Left lung (tissue), 14 donors: Measurements from ENCODE around the gene MYO5A. TPM values are rescaled to one million over a fixed set of nuclear protein-coding genes. Genes with fewer than 3 reads are reported as not detected.
"Not testable (repeated sequence)": the region's sequence is repeated elsewhere in the genome, so short reads cannot be mapped to it uniquely, and the experiment has no call there.

Source experiments
- ATAC-seq: fragments of 200-7000 bp; cut with Tn5 transposase; one replicate; pipeline ENCODE4 v1.9.1; 2020; ENCODE audit warnings: moderate library complexity
- DNase-seq, 4 donors: peaks; one replicate each; pipeline ENCODE4 v3.0.0-alpha.2; 2013 to 2020
- H3K27ac ChIP-seq, 2 donors: fragments of 200-600 bp; sonication (generic) in 1 of 2; one replicate each; pipeline versions ENCODE4 v1.5.0 to v1.8.0; 2020 to 2021
- H3K27me3 ChIP-seq, 2 donors: fragments of 200-600 bp; sonication (generic) in 1 of 2; one replicate each; pipeline versions ENCODE4 v1.5.0 to v1.8.0; 2020 to 2021
- H3K36me3 ChIP-seq, 2 donors: fragments of 200-600 bp; sonication (generic) in 1 of 2; one replicate each; pipeline versions ENCODE4 v1.5.0 to v1.8.0; 2020 to 2021
- H3K4me1 ChIP-seq, 2 donors: fragments of 200-600 bp; one replicate each; pipeline ENCODE4 v1.8.0; 2021
- H3K4me3 ChIP-seq, 2 donors: fragments of 200-600 bp; sonication (generic) in 1 of 2; one replicate each; pipeline versions ENCODE4 v1.5.0 to v1.8.0; 2020 to 2021; ENCODE audit warnings: mild to moderate bottlenecking in 1 of 2
- H3K9me3 ChIP-seq, 2 donors: fragments of 200-600 bp; sonication (generic) in 1 of 2; one replicate each; pipeline versions ENCODE4 v1.5.0 to v1.8.0; 2020 to 2021
- CTCF ChIP-seq, 2 donors: fragments of 200-600 bp; sonication (generic) in 1 of 2; IDR thresholded peaks; one replicate each; pipeline versions ENCODE4 v1.5.0 to v1.8.0; 2021; ENCODE audit warnings: antibody characterized with exemption in 2 of 2
- intact Hi-C, 2 donors: fragments of 100-400 bp; cut with DNase I; formaldehyde crosslinking; loops; one replicate each; pipeline versions ENCODE4 v1.11.2 to v1.14.2; 2022
- long read RNA-seq, 12 donors: library from polyadenylated mRNA in 2 of 12; unstranded in 2 of 12; transcript quantifications; one replicate each; pipeline ENCODE4 v2.0.0 and lab custom pipeline, GENCODE V29; 2019 to 2026
- polyA plus RNA-seq, 6 donors: library from polyadenylated mRNA; unstranded; fragments of 120-200 nt; gene quantifications; one replicate each; pipeline ENCODE4 v1.2.1, GENCODE V29; 2013; ENCODE audit not compliant: insufficient read length in 6 of 6
- total RNA-seq, 2 donors: library from RNA; stranded (reverse); fragmentation: NEBNext Ultra II Directional; extraction: Animal tissue kit (Norgen Biotek cat#: 25700); gene quantifications; one replicate each; pipeline ENCODE4 v1.2.1, GENCODE V29; 2021
- donor health status: DM: no; HTN: yes; CAD: no.
- donor health status: DM: no; HTN: no; CAD: no.

The MYO5A gene
- total RNA-seq (10 to 100 TPM; 21.8 to 33.4 TPM), polyA plus RNA-seq (10 to 100 TPM; 31.0 to 46.3 (median 39.1) TPM)
- long read RNA-seq, donor 1: 0 reads
- long read RNA-seq, donor 2: 0 reads
- long read RNA-seq, donor 3: 0 reads
- long read RNA-seq, donor 4, partial matches to known transcripts: 1 of 1 reads
- long read RNA-seq, donor 4, other reads (novel, unspliced or antisense): 0 of 1 reads
- long read RNA-seq, donor 5: 0 reads
- long read RNA-seq, donor 6: 0 reads
- long read RNA-seq, donor 7: 0 reads
- long read RNA-seq, donor 8: 0 reads
- long read RNA-seq, donor 9: 0 reads
- long read RNA-seq, donor 10, partial matches to known transcripts: 1 of 1 reads
- long read RNA-seq, donor 10, other reads (novel, unspliced or antisense): 0 of 1 reads
- long read RNA-seq, donor 11: 0 reads
- long read RNA-seq, donor 12: 0 reads

GRCh38 chr15:52528564-52529340, at the start of gene MYO5A:
MYO5A (minus strand) TSS chr15:52528880; CDS start chr15:52528806, 74 bp downstream.
- no peaks in the 10 kb centered on the region for H3K9me3 ChIP-seq
- peak within 1 kb of the TSS; percentile 81 to 88 for H3K4me3 ChIP-seq
- H3K27ac ChIP-seq: peak within 1 kb of the TSS; percentile 51 to 87
- H3K36me3 ChIP-seq: no peaks in the 10 kb centered on the region
- intact Hi-C loops: no loop called here
- DNase-seq: peak; percentile 42 to 95 (median 70)
- ATAC-seq: peak; percentile 92
- H3K27me3 ChIP-seq: peaks cover 12 to 26% of the 10 kb centered on the region in 2 donors
- peaks cover 7 to 26% of the 10 kb centered on the region in 2 donors for H3K4me1 ChIP-seq
- no peak for TF ChIP-seq CTCF (IDR thresholded peaks at IDR 0.05)

- no peak for ATAC-seq
- no peaks in the 10 kb centered on the region for H3K27me3 ChIP-seq
These were observed 48.0 kb upstream of the MYO5A start for GRCh38 chr15:52576692-52577091.

GRCh38 chr15:52575573-52575972, 46.9 kb upstream of the MYO5A start:
- ATAC-seq, H3K27ac ChIP-seq, H3K4me3 ChIP-seq, DNase-seq, H3K27me3 ChIP-seq, intact Hi-C loops, H3K36me3 ChIP-seq, H3K4me1 ChIP-seq, H3K9me3 ChIP-seq: not testable (repeated sequence)

More at GRCh38 chr15:52576692-52577091, 48.0 kb upstream of the MYO5A start:
- Histone ChIP-seq H3K9me3 (no peaks in the 10 kb centered on the region), H3K36me3 (peaks cover 0 to 5% of the 10 kb centered on the region in 2 donors), H3K4me3 (no peak overlapping the region), H3K27ac (no peak overlapping the region), H3K4me1 (no peaks in the 10 kb centered on the region)
- TF ChIP-seq CTCF (IDR thresholded peaks at IDR 0.05): no peak
- intact Hi-C loops: no loop called here
- no peak for DNase-seq

GRCh38 chr15:52575072-52575471, 46.4 kb upstream of the MYO5A start:
- Histone ChIP-seq H3K27ac (no peak overlapping the region), H3K4me1 (no peaks in the 10 kb centered on the region), H3K9me3 (no peaks in the 10 kb centered on the region), H3K36me3 (no peaks in the 10 kb centered on the region), H3K4me3 (no peak overlapping the region), H3K27me3 (no peaks in the 10 kb centered on the region)
- no peak for TF ChIP-seq CTCF (IDR thresholded peaks at IDR 0.05)
- no peak for ATAC-seq
- DNase-seq: no peak
- intact Hi-C loops: no loop called here

GRCh38 chr15:52574623-52575022, 45.9 kb upstream of the MYO5A start:
- H3K4me3 ChIP-seq, intact Hi-C loops, H3K36me3 ChIP-seq, H3K4me1 ChIP-seq, H3K27ac ChIP-seq, H3K27me3 ChIP-seq, H3K9me3 ChIP-seq, DNase-seq, ATAC-seq: not testable (repeated sequence)
